HFFc6 (cell line): Measurements from ENCODE around the gene KDM2B. TPM values are rescaled to one million over a fixed set of nuclear protein-coding genes. Genes with fewer than 3 reads are reported as not detected.

Source experiments
- DNase-seq: peaks from one replicate; pipeline ENCODE4 v3.0.0-alpha.2; 2018
- H3K27ac Mint-ChIP-seq: 2 replicates; pipeline ENCODE4 v1.8.0; 2020; ENCODE audit warnings: mild to moderate bottlenecking, mixed read lengths
- H3K27me3 Mint-ChIP-seq: 2 replicates; pipeline ENCODE4 v1.8.0; 2021; ENCODE audit warnings: mild to moderate bottlenecking, moderate library complexity, mixed read lengths; ENCODE audit not compliant: insufficient read depth
- H3K36me3 Mint-ChIP-seq: 2 replicates; pipeline ENCODE4 v1.8.0; 2021; ENCODE audit warnings: low read depth, mixed read lengths
- H3K4me1 Mint-ChIP-seq: 2 replicates; pipeline ENCODE4 v1.8.0; 2020; ENCODE audit warnings: low read depth, mixed read lengths
- H3K4me3 Mint-ChIP-seq: 2 replicates; pipeline ENCODE4 v1.8.0; 2020; ENCODE audit warnings: mild to moderate bottlenecking, moderate library complexity, mixed read lengths
- H3K9me3 Mint-ChIP-seq: 2 replicates; pipeline ENCODE4 v1.8.0; 2020; ENCODE audit warnings: mild to moderate bottlenecking, mixed read lengths
- total RNA-seq, 6 experiments: library from RNA; stranded (reverse); fragmentation: NEBNext Ultra II Directional; extraction: Animal tissue kit (Norgen Biotek cat#: 25700); gene quantifications; 2 replicates in 1 of 6; 3 replicates in 5 of 6; pipeline ENCODE4 v1.2.3, GENCODE V29; 2021
- TF ChIP-seq, protein P1 (sequence below): fragments of 200-600 bp; sonication (generic); IDR thresholded peaks from 2 replicates; pipeline ENCODE4 v1.5.0; 2021; ENCODE audit warnings: antibody characterized with exemption, mild to moderate bottlenecking

KDM2B gene
- total RNA-seq, 6 experiments from 2014 or later: 15.4 to 24.0 (median 21.5) TPM

DNA sequence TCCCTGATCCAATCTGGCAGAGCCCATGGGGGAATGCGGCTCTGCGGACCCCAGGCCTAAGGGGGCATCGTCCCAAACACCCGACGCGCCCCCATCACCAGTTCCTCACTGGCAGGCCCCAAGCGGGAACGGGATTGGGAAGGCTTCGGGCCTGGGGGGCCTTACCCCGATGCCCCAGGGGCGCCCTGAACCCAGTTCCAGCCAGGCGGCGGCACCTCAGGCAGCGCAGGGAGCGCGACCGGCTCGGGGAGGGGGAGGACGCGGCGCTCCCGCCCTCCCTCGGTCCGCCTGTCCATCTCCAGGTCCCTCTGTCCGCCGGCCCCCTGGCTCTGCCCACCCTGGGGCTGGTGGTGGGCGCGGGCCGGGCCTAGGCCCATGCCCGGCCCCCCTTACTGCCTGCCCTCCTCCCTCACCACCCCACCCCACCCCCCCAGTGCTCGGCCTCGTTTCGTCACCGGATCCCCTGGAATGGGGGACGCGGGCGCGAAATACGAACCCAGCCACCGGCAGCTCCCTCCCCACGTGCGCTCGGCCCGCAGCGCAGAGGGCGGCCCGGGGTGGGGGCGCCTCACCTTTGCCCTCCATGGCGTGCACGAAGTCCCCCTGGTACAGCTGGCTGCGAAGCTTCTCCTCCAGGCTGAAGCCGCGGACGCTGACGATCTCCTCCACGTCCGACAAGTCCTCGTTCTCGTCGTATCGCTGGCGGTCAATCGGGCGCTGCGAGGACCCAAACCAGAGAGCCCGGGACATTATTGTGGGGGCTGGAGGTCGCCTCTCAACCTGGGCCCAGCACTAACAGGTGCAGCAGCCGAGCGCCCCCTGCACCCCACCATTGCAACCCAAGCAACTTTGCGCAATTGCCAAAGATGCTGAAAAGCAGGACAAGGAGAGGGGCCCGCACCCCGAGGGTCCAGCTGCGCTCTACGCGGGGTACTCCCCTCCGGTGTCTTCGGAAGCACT, 2.3 kb downstream of the KDM2B start:
- DNase-seq: no peak
- Mint-ChIP-seq H3K27ac (peak overlapping the region; percentile 99), H3K27me3 (peaks cover 7% of the 10 kb centered on the region; the same call in 1 of the 2 replicates), H3K36me3 (peaks cover 14% of the 10 kb centered on the region), H3K4me1 (peaks cover 56% of the 10 kb centered on the region), H3K9me3 (no peaks in the 10 kb centered on the region), H3K4me3 (peak overlapping the region; percentile 92)
- TF ChIP-seq, protein P1, sequence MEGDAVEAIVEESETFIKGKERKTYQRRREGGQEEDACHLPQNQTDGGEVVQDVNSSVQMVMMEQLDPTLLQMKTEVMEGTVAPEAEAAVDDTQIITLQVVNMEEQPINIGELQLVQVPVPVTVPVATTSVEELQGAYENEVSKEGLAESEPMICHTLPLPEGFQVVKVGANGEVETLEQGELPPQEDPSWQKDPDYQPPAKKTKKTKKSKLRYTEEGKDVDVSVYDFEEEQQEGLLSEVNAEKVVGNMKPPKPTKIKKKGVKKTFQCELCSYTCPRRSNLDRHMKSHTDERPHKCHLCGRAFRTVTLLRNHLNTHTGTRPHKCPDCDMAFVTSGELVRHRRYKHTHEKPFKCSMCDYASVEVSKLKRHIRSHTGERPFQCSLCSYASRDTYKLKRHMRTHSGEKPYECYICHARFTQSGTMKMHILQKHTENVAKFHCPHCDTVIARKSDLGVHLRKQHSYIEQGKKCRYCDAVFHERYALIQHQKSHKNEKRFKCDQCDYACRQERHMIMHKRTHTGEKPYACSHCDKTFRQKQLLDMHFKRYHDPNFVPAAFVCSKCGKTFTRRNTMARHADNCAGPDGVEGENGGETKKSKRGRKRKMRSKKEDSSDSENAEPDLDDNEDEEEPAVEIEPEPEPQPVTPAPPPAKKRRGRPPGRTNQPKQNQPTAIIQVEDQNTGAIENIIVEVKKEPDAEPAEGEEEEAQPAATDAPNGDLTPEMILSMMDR: peak; percentile 30; the same call in 1 of the 2 replicates

DNA sequence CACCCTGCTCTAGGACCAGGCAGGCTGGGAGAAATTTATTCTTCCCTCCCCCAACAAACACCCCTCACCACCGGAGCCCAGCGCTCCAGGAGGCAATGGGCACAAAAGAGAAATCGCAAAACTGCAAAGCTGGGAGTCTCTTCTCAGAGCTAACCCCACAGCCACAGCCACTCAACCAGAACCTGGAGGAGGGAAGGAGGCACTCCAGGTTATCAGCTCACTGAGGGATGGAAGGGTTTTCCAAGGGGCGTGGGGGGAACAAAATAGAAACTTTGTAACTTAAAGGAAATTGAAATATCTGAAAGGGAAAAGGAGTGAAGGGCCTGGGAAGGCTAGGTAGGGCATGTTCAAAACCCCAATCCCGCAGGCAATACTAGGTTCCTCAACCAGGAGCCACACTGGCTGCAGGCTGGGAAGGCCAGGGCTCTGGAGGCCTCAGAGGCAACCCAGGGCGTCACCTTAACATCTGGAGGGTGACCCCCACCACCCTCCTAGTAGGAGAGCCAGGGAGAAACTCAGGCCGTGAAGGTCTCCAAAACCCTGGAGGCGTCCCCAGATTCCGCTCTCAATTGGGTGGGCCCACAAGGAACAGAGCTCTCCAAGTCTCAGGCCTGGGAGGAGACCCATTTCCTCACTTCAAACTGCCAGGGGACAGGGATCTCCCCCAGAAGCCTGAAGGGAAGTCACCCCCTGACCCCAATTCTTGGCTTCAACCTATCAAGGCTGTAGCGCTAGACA, 3.2 kb downstream of the KDM2B start:
- peak overlapping the region; percentile 99 for H3K27ac Mint-ChIP-seq
- TF ChIP-seq, protein P1: no peak
- H3K27me3 Mint-ChIP-seq: peaks cover 7% of the 10 kb centered on the region; the same call in 1 of the 2 replicates
- no peaks in the 10 kb centered on the region for H3K9me3 Mint-ChIP-seq
- H3K36me3 Mint-ChIP-seq: peaks cover 14% of the 10 kb centered on the region
- DNase-seq: no peak
- peak overlapping the region; percentile 85 for H3K4me3 Mint-ChIP-seq
- H3K4me1 Mint-ChIP-seq: peaks cover 51% of the 10 kb centered on the region

DNA sequence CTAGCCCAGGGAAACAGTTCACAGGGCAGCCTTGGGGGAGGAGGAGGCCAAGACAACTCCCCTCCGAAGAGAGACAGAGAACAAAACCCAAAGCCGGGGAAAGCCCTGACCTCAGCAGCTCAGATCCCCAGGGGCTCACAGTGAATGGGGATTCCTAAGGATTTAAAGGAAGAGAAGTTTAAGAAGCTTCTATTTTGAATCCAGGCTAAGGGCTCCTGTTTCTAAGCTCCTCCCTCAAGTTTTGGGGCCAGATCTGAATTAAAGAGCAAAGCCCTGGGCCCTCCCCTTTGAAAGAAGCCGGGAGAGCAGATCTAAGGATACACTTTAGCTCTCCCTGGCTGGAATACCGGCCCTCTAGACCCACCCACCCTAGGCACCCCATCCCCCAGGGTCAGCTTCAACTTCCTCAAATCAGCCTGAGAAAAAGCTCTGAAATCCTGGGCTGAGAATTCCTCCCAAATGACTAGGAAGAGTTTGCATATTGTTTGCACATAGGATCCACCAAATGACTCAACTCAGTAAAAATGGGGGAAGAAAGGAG, 3.9 kb downstream of the KDM2B start:
- peak overlapping the region; percentile 99 for H3K27ac Mint-ChIP-seq
- H3K36me3 Mint-ChIP-seq: peaks cover 19% of the 10 kb centered on the region
- peaks cover 7% of the 10 kb centered on the region; the same call in 1 of the 2 replicates for H3K27me3 Mint-ChIP-seq
- DNase-seq: peak; percentile 91
- H3K9me3 Mint-ChIP-seq: no peaks in the 10 kb centered on the region
- H3K4me3 Mint-ChIP-seq: peak overlapping the region; percentile 85
- TF ChIP-seq, protein P1: no peak
- peaks cover 44% of the 10 kb centered on the region for H3K4me1 Mint-ChIP-seq

DNA sequence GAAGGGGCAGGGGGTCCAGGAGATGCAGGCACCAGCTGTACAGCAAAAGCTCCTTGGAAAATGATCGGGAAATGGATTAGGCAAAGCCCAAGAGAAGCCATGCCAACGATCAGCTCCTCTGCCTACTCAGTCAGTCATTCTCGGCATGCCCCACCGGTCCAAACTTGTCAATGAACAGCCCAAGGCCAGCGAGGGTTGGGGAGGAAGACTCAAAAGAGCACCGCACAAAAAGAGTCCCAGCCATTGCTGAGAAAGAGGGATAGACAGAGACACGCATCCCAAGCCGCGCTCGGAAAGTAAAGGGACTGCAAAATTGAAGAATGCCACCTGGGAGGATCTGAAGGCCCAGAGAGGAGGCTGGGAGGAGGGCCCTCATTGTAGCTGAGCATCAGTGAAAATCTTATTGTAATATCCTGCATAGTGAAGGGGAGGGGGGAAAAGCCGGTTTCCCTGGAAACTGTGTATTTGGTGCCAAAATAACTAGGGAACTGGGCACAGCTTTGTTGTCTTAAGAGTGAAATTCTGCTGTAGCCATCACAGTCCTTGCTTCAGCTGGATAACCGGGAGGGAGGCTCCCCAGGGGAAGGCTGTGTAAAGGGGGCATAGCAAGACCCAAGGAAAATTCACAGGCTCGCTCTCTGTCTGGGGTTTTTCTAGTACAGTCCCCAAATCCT, 4.7 kb downstream of the KDM2B start:
- Mint-ChIP-seq H3K27ac (peak overlapping the region; percentile 99), H3K27me3 (peaks cover 7% of the 10 kb centered on the region; the same call in 1 of the 2 replicates), H3K4me3 (peak overlapping the region; percentile 85), H3K4me1 (peaks cover 35% of the 10 kb centered on the region), H3K36me3 (peaks cover 22% of the 10 kb centered on the region), H3K9me3 (no peaks in the 10 kb centered on the region)
- no peak for DNase-seq
- TF ChIP-seq, protein P1: no peak

DNA sequence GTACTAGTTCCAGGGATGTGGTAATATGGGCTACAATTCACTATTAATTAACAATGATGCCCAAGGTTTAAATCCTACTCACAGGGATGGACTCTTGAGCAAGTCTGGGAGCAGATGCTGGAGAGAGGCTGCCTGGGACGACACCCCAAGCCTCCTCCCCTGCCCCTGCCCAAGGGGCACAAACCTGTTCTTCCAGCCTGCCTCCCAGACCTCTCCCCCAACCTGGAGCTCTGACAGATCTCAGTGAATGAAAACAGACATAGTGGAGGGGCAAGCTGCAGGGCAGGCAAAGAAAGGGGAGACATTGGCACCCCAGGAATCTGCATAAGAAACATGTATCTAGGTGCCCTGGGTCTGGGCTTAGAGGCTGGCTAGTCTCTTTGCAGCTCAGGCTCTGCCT, 5.8 kb downstream of the KDM2B start:
- Mint-ChIP-seq H3K36me3 (peaks cover 31% of the 10 kb centered on the region), H3K4me1 (peaks cover 29% of the 10 kb centered on the region), H3K27me3 (peaks cover 7% of the 10 kb centered on the region; the same call in 1 of the 2 replicates), H3K4me3 (no peak overlapping the region), H3K27ac (peak overlapping the region; percentile 99), H3K9me3 (no peaks in the 10 kb centered on the region)
- TF ChIP-seq, protein P1: no peak
- DNase-seq: no peak
